GM18520 (cell line): ENCODE measurements around the gene PLEKHF1.
A peak's percentile ranks its signal among the peaks of the same experiment; 100 is the strongest.

Experiments
- ATAC-seq: cut with Tn5 transposase; IDR thresholded peaks from one replicate; pipeline ENCODE4 v1.9.1; 2021; ENCODE audit not compliant: unreplicated experiment

PLEKHF1 gene

DNA sequence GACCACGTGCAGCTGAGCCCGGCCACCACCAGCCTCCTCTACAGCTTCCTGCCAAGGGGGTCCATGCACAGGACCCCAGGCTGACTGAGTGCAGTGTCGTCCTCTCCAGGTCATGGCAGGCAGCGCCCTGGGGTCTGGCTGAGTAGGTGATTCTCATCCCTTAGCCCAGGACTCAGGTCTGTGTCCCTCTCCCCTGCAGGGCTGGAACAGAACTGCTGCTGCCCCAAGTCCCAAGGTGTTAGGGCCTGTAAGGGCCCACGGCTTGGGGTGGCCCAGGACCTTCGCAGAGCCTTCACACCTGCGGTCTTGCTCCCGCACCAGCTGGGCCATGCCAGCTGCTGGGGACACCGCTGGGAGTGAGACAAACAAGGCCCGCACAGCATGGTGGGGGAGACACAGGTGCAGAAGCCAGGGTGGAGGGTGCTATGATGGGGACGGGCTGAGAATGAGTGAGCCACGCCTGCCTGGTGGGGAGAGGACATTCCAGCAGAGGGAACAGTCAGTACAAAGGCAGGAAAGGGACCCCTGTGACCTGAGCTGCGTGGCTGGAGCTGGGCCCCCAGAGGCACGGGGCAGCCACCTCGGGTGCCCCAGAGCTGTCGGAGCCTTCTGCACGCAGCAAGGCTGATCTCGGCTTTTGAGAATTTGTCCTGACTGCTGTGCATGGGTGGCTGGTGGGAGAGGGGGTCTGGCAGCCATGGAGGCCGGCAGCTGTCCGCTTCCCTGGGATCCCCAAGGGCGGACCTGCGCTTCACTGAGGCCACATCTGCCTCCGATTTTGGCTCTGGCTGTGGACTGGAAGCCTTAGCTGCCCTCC is 11.9 kb downstream of the PLEKHF1 start:
- no peak for ATAC-seq

DNA sequence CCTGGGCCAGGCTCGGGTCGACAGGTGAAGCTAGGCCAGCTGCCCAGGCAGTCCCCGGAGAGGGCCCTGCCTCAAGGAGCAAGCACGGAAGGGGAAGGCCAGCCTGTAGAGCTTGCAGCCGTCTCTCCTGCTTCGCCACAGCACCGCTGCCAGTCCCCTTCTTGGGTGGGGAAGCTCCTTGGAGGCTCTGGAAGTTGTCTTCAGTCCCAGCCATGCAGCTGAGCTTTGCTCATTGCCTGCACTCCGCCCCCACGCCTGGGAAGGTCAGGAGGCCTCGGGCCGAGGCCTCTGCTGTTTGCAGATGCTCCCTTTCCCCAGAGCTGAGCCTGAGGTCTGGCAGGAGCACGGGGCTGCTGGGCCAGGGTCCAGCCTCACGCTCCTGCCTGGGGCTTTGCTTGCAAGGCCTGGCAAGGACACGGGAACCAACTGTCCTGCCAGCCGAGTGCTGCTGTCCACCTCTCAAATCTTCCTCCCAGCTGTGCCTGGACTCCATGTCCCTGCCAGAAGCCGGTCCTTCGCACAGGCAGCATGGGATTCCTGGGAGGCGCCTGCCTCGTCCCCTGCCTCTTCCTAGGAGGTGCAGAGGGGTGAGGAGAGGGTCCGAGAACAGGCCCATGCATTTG is 13.3 kb downstream of the PLEKHF1 start:
- ATAC-seq: no peak

DNA sequence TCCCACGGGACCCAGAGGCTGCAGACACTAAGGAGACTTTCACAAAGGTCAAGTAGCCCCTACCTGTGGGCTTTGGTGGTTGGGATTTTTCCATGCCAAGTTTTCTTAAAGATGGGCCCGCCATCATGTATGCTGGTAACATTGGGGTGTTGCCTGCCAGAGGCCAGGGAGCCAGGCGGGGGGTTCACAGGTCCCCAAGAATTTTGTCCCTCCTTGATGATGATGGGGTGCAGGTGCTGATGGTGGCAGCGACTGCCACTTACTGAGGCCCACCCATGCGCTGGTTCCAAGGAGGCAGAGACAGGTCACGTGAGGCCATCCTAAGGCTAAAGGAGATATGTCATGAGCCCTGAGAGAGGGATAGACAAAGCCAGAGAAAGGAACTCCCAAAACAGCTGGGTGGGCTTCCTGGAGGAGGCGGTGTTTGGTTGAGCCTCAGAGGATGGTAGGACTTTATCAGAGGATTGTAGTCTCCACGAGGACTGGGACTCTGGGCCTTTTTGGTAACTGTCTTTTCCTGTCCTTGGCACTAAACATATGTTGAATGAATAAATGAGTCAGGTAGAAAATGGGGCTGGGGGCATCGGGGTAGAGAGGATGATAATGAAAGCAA is 14.4 kb downstream of the PLEKHF1 start:
- no peak for ATAC-seq

DNA sequence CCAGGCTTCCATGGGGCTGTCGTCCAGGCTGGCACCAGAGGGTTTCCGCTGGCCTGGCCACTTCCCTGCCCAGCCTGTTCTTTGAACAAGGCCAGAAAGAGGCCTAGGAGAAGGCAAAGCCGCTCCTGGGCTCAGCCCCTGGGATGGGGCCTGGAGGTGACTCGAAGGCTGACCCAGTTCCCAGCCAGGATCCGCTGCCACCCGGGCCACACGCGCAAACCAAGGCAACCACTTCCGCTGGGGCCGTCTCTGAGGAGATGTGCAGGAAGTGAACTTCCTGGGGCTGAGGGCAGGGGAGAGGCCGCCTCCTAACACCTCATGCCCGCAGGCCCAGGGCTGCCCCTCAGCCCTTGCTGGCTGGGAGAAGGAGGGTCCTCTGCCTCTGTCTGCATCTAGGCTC is 15.2 kb downstream of the PLEKHF1 start:
- peak; percentile 76 for ATAC-seq

DNA sequence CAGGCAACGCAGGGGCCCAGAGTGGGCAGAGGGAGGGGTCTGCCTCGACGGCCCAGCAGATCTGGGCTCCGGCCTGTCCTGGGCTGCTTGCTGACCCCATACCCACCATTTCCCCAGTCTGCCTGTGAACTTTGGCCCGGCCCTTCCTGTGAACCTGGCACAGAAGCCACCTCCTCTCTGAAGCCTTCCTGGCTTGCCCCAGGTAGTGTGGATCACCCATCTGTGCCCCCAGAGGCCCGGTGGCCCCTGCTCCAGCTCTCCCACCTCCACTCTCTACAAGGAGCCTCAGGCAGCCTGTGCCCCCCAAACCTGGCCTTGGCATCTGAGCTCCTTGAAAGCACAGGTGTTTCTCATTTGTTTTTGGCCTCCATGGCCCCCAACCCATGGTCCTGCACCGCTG is 15.7 kb downstream of the PLEKHF1 start:
- no peak for ATAC-seq

DNA sequence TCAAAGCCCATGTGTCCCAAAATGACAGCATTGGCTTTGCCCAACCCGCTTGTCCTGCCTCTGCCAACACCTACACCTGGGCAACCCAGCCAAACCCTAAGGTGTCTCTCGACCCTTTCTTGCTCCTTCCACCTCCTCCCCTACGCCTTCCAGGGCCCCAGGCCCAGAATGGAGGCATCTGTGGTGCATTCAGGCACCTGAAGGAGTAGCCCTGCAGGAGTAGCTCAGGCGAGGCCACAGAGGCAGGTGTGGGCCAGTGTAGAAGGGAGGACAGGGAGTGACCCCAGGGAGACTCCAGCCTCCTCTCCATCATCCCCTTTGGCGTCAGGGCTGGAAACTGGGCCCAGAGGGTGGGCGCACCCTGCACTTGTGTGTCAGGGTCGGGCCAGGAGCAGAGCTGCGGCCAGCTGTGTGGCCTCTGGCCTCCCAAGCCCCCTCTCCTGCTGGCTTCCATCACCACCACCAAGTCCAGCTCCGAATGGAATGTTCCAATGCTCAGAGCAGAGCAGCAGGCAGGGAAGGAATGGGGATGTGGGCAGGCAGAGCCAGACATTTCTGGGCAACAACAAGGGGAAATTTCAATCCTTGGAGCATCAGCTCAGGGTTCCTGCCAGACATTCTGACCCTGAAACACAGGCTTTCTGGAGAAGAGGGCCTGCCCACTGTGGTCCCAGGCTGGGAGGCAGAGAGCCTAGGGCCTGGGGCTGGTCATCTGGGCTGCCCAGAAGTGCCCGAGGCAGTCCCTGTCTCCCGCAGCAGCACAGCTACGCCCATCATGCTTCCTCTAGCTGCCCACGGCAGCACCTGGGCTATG is 16.4 kb downstream of the PLEKHF1 start:
- no peak for ATAC-seq

DNA sequence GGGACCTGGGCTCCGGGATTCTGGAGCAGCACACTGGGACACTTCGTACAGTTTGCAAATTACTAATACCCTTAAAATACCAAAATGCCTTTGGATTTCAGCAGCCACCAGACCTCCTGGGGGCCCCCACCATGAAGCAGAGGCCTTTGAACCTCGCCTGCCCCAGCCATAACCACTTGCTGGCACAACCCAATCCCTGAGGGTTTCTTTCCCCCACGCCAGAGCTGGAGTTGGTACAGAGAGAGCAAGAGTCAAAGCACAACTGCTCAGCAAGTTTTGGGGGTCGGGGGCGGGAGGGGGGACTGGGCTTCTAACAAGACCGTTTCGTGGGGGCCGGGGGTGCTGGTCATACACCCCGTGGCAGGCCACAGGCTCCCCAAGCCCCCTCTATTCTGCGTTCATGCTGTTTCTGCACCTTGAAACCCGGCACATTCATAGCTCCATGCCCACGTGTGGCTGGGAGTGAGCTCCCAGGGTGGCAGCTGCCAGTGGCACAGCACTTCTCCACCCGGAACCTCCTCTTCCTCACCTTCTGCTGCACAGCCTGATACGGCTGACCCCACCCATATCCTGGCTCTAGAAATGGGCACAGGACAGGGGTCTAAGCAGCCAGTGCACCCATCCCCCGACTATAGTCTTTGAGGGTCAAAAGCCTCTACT is 17.1 kb downstream of the PLEKHF1 start:
- no peak for ATAC-seq

DNA sequence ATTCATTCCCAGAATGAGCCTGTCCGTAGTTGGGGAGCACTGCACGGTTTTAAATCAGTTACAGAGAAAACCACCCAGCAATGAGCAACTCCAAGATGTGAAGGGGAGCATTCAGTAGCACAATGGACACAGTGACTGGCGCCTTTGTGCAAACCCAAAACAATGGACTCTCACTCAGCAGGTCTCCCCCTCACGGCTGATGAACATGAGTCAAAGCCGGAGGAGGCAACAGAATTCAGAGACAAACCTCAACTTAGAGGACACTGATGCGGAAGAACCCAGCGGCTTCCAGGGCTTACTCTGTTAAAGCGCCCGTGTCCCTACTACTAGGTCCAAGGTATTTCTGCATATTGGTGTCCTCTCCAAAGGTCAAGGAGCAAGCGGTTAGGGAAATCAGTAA is 17.7 kb downstream of the PLEKHF1 start:
- no peak for ATAC-seq

DNA sequence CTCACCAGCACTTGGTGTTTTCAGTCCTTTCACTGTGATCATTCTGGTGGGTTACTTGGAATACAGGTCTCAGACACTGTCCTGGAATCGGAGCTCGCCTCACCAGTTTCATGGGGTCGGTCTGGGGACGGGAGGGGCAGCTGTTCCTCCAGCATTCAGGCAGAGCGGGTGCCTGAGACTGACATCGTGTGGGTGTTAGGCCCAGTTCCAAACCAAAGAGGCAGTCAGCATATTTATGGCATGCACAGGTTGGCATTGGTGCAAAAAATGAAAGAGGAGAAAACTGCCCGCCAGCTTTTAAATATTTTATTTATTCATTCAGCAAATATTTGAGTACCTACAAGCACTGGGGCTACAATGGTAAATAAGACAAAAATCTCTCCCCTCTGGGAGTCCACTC is 20.1 kb downstream of the PLEKHF1 start:
- no peak for ATAC-seq

DNA sequence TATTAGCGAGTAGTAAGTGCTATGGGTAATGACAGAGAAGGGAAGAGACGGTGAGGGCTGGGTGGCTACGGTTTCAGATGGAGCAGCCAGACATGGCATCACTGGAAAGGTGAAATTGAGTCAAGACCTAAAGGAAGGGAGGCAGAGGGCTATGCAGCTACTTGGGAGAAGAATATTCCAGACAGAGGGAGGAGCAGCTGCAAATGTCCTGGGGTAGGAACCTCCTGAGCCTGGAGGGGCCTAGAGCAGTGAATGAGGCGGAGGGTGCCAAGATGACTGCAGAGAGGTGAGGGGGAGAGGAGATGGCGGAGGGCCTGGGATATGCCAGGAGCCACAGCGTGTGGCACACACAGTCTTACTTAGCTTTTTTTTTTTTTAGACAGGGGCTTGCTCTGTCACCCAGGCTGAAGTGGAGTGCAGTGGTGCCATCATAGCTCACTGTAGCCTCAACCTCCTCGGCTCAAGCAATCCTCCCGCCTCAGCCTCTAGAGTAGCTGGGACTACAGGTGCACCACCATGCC is 21.1 kb downstream of the PLEKHF1 start:
- ATAC-seq: no peak

DNA sequence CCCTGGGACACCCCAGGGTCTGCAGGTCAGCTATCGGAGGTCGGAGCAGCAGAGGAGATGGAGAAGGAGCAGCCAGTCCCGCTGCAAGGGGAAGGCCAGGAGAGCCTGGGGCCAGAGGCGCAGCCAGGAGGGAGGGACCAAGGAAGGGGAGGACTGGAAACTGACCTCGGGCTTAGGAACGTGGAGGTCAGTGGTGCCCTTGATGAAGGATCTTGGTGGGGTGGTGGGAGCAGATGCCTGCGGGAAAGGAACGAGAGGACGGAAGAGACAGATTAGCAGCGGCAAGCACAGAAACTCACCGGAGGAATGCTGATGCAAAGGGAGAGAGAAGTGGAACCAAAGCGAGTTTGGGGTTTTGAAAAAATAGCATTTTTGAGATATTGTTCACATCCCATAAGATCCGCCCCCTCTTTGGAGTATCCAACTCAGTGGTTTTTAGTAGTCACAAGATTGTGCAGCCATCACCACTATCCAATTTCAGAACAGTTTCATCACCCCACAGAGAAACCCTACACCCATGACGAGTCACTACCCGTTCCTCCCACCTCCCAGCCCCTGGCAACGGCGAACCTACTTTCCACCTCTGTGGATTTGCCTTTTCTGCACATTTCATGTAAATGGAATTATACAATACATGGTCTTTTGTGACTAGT is 22.1 kb downstream of the PLEKHF1 start:
- no peak for ATAC-seq

DNA sequence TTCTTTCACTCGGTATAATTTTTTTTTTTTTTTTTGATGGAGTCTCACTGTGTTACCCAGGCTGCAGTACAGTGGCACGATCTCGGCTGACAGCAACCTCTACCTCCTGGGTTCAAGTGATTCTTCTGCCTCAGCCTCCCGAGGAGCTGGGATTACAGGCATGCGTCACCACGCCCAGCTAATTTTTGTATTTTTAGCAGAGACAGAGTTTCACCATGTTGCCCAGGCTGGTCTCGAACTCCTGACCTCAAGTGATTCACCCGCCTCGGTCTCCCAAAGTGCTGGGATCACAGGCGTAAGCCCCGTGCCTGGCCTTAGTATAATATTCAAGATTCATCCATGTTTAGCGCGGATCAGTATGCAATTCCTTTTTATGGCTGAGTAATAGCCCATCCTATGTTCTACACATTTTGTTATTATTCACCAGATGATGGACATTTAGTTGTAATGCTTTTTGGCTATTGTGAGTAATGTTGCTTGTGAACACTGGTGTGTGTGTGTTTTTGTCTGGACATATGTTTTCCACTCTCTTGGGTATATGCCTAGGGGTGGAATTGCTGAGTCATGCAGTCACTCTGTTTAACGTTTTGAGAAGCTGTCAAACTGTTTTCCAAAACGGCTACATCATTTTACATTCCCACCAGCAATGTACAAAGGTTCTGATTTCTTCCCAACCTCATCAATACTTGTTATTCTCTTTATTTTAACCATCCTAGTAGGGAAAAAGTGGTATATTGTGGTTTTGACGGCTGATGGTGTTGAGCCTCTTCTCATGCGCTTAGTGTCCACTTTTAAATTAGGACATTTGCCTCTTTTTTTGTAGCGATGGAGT is 22.9 kb downstream of the PLEKHF1 start:
- no peak for ATAC-seq

DNA sequence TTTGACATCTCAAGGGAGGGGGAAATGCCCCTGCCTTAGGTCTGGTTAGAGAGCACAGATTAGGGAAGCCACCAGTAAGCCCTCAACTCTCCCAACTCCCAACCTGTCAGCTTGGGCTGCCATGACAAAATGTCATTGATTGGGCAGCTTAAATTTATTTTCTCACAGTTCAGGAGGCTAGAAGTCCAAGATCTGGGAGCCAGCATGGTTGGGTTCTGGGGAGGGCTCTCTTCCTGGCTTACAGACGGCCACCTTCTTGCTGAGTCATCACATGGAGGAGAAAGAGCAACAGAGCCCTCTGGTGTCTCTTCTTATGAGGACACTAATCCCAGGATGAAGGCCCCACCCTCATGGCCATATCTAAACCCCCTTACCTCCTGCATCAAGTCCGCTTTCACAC is 25.6 kb downstream of the PLEKHF1 start:
- no peak for ATAC-seq

DNA sequence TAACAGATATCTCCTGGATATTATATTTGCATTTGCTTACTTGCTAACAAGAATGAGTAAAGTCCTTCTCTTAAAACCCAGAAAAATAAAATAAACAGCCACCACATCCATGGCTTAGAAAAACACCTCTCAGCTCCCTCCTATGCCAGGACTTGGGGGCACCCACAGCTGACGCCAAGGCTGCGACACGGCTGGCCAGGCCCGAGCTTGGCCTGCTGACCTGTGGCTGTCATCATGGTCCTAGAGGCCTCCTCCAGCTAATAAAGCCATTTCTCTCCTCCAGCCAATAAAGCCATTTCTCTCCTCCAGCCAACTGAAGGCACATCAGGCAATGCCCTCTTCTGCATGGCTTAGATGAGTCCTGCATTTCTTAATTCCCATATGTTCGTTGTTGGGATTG is 28.9 kb downstream of the PLEKHF1 start:
- ATAC-seq: no peak

DNA sequence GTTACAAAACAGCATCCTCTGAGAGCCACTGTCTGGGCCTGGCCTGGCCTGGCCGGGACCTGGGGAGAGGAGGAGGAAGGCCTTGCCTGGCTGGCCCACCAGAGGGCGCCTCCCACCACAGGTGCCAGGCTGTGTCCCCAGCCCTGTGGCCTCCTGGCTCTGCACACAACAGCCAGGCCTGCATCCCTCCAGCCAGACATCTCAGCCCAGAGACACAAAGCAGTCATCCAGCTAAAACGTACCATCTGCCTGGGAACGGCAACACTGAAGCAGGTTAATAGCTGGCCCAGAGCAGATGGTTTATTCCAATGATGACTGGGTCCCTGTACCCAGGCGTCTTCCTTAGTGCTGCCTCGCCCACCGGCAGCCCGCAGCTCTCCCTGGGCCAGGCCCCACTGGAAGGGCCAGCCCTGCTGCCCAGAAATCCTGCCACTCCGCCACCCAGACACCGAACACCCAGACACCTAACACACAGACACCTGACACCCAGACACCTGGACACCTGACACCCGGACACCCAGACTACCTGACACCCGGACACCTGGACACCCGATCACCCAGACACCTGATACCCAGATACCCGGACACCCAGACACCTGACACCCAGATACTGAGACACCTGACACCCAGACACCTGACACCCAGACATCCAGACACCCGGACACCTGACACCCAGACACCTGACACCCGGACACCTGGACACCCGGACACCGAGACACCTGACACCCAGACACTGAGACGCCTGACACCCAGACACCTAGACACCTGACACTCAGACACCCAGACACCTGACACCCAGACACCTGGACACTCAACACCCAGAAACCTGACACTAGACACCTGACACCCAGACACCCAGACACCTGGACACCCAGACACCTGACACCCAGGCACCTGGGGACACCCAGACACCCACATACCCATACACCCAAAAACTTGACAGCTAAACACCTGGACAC is 29.7 kb downstream of the PLEKHF1 start:
- ATAC-seq: peak; percentile 74

DNA sequence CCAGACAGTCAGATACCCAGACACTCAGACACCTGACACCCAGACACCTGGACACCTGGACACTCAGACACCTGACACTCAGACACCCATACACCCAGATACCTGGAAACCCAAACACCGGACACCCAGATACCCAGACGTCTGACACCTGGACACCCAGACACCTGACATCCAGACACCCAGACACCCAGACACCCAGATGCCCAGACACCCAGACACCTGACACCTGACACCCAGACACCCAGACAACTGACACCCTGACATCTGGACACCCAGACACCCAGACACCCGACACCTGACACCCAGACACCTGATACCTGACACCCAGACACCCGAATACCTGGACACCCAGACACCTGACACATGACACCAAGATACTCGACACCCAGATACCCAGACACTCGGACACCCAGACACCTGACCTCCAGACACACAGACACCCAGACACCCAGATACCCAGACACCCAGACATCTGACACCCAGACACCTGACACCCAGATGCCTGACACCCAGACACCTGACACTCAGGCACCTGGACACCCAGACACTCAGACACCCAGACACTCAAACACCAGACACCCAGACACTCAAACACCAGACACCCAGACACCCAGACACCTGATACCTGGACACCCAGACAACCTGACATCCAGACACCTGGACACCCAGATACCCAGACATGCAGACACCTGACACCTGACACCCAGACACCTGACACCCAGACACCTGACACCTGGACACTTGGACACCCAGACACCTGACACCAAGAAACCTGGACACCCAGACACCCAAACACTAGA is 30.7 kb downstream of the PLEKHF1 start:
- no peak for ATAC-seq

DNA sequence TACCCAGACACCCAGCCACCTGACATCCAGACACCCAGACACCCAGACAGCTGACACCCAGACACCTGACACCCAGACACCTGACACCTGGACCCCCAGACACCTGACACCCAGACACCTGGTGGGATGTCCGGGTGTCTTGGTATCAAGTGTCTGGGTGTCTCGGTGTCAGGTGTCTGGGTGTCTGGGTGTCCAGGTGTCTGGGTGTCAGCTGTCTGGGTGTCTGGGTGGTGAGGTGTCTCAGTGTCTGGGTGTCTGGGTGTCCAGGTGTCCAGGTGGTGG is 31.2 kb downstream of the PLEKHF1 start:
- ATAC-seq: no peak
